ENCODE measurements around the gene USP24. TPM values are rescaled to one million over a fixed set of nuclear protein-coding genes. Genes with fewer than 3 reads are reported as not detected.
"Not testable (repeated sequence)": the region's sequence is repeated elsewhere in the genome, so short reads cannot be mapped to it uniquely, and the experiment has no call there.

Gene USP24
- polyA plus RNA-seq, 5 donors, result 31.9 to 54.4 (median 46.8) TPM

GRCh38 chr1:55196433-55197035, 18.6 kb downstream of the USP24 start:
- no peak for DNase-seq

DNA sequence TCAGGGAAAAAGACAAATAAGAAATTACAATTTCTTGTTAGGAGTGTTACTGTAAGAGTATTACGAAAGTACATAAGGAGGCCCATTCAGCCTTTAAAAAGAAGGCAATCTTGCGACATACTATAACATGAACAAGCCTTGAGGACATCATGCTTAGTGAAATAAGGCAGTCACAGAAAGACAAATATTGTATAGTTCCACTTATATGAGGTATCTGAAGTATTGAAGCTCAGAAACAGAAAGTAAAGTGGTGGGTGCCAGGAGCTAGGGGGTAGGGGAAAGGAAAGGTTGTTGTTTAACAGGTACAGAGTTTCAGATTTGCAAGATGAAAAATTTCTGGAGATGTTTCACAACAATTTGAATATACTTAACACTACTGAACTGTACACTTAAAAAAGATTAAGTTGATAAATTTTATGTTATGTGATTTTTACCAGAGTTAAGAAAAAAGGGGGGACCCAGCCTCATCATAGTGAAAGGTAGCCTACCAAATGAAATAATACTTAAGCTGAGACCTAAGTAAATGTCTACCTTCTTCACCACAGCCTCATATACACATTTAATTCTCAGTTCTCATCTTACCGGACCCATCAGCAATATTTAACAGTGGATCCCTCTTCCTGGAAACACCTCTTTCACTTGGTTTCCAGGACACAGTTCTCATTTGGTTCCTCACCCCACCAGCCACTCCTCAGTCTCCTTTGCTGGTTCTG, 19.5 kb downstream of the USP24 start:
- no peak for DNase-seq

- DNase-seq, result no peak
These were observed 20.3 kb downstream of the USP24 start for GRCh38 chr1:55194851-55195250.

GRCh38 chr1:55192093-55192492, 23.1 kb downstream of the USP24 start:
- DNase-seq, result no peak

DNA sequence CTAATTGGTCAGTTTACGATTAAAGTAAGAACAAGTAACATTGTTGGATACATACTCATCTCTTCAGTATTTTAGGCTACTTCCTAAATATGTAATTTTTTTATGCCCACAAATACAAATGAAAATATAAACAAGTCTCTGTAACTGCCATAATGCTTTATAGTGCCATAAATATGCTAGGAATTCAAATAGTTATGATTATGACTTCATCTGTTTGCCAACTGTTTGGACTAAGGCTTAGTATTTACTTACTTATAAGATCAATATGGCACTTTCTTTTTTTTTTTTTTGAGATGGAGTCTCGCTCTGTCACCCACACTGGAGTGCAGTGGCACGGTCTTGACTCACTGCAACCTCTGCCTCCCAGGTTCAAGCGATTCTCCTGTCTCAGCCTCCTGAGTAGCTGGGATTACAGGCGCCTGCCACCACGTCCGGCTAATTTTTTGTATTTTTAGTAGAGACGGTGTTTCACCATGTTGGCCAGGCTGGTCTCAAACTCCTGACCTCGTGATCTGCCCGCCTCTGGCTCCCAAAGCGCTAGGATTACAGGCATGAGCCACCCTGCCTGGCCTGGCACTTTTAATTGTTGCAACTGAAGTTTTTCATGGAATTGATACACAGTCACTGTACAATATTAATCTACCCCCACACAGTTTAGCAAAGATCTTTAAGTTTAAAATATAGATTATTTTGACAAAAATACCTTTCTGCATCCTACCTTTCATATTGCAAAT, 23.8 kb downstream of the USP24 start:
- not testable (repeated sequence) for DNase-seq

DNA sequence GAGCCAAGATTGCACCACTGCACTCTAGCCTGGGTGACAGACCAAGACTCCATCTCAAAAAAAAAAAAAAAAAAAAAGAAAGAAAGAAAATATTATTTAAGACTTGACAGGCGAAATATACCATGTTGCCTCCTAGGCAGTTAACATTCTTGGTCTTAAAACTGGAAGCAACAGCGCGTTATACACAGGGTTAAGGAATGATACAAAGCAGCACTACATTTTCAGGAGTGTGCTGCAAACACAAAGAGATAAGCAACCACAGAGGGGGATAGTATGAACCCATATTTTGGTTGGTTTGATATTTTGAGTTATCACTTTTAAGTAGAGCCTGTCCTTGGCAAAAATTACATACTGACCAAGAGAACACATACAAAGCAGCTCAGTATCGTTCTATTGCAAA, 25.1 kb downstream of the USP24 start:
- DNase-seq, result no peak

DNA sequence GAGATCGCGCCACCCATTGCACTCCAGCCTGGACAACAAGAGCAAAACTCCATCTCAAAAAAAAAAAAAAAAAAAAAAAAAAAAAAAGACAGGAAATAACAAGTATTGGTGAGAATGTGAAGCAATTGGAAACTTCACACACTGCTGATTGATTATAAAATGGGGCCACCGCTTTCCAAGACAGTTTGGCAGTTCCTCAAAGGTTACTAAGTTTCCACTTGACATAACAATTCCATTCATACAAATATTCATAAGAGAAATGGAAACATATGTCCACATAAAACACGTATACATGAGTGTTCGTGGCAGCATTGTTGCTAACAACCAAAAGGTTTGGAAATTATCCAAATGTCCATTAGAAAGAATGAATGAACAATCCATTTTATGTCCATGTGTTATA, 26.3 kb downstream of the USP24 start:
- DNase-seq, result no peak

- no peak for DNase-seq
These were observed 29.3 kb downstream of the USP24 start for GRCh38 chr1:55185832-55186231.

DNA sequence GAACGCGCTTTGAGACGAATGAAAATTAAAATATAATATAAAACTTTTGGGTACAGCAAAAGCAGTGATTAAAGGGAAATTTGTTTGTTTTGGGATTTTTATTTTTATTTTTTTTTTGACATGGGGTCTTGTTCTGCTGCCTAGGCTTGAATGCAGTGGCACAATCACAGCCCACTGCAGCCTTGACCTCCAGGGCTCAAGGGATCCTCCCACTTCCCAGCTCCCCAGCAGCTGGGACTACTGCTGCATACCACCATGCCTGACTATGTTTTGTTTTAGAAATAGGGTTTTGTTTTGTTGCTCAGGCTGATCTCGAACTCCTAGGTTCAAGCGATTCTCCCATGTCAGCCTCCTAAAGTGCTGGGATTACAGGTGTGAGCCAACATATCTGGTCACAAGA, 30.3 kb downstream of the USP24 start:
- no peak for DNase-seq

DNA sequence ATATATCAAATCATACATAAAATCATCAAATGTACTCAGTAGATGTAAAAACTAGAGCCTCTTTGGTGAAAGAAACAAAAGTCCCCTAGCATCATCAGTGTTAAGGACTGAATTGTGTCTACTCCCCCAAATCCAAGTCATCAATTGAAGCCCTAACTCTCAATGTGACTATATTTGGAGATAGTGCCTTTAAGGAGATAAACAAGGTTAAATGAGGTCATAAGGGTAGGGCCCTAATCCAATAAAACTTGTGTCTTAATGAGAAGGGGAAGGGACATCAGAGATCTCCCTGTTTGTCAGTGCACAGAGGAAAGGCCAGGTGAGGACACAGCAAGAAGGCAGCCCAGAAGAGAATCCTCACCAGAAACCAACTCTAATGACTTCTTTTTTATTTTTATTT, 33.5 kb downstream of the USP24 start:
- no peak for DNase-seq

GRCh38 chr1:55180075-55180670, 35.0 kb downstream of the USP24 start:
- DNase-seq, result no peak

DNA sequence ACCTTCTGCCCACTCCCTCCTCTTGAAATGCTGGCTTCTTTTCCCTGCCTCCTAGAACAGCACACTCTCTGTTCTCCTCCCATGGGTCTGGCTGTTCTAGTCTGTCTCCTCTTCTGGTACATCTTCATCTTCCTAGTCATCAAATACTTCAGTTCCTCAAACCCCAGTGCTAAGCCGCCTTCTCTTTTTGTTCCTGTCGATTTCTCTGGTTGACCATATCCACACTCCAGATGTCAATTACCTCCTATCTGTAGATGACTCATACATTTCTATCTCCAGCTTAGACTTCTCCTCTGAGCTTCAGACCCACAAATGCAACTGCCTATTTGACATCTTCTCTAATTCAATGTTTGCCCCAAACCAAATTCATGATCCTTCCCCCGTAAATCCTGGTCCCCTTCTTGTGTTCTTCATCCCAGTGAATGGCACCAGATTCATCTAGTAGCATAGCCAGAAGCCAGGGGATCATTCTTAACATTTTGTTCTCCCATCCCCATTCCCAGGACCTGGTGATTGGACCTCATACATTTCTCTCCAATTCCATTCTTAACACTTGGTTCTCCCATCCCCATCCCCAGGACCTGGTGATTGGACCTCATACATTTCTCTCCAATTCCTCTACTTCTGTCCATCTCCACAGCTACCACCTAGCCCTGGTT, 35.9 kb downstream of the USP24 start:
- no peak for DNase-seq

GRCh38 chr1:55172687-55173086, 42.5 kb downstream of the USP24 start:
- DNase-seq, result no peak

GRCh38 chr1:55172272-55172671, 42.9 kb downstream of the USP24 start:
- DNase-seq, result no peak

DNA sequence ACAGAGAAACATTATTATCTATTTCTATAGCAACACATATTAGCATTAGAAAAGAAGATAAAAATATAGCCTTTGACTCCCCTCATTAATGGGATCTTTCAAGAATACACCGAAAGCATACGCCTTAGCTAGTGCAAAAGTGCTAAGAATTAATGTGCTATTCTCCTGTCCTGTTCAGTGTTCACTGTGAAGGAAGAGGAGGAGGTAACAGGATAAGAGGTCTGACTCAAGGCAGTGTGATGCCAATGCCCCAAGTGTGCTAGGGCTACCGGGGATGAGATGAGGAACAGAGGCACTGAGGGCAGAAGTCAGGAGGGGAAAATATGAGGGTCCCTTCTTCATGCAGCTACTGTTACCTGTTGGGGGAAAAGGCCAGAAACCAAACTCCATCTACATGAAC, 43.5 kb downstream of the USP24 start:
- DNase-seq, result no peak

DNA sequence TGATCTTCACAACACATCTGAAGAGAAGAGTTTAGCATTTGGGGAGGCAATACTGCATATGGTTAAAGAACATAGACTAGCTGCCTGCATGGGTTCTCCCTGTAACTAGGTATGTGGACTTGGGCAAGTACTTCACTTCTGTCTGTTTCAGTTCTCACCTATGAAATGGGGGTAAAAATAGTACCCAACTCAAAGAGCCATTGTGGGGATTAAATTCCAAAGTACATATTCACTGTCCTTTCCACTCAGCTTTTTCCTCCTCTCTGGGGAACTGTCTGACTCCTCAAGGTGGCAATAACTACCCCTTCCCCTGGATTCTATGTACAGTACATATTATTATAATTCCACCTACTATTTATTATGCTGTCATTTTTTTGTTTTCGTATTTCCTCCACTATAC, 44.7 kb downstream of the USP24 start:
- DNase-seq, result no peak

DNA sequence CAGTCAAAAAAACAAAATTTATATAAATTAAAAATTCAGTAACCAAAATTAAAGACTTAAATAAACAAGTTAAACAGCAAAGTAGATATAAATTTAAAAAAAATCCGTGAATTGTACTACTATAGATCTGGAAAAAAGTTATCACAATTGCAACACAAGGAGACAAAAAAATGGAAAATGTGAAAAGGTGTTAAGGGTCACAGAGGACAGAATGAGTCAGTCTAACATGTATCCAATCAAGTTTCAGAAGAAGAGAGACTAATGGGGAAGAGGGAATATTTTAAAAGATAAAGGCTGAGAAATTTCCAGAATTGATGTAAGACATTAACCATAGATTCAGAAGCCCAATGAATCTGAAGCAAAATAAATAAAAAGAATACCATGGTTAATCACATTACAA, 46.0 kb downstream of the USP24 start:
- DNase-seq, result no peak

DNA sequence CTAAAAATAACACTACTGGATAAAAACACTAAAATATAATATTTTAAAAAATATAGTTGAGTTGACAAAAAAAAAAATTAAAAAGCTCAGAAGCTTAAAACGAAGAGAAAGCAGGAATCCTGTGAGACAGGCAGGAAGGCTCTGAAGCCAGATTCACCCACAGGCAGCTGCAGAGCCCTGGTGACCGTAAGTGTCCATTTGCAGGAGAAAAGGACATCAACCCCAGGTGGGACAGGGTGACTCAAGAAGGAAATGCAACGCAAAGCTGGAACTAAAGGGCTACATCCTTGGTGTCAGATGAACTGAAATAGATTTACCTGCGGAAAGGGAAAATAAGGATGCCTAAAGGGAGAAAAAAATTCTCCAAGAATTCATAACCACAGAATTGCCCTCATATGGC, 46.8 kb downstream of the USP24 start:
- DNase-seq, result no peak

- DNase-seq, result no peak
These were observed 47.8 kb downstream of the USP24 start for GRCh38 chr1:55167224-55167871.

- DNase-seq, result no peak
These were observed 50.3 kb downstream of the USP24 start for GRCh38 chr1:55164906-55165305.

- no peak for DNase-seq
These were observed 55.6 kb downstream of the USP24 start for GRCh38 chr1:55159571-55159970.

DNA sequence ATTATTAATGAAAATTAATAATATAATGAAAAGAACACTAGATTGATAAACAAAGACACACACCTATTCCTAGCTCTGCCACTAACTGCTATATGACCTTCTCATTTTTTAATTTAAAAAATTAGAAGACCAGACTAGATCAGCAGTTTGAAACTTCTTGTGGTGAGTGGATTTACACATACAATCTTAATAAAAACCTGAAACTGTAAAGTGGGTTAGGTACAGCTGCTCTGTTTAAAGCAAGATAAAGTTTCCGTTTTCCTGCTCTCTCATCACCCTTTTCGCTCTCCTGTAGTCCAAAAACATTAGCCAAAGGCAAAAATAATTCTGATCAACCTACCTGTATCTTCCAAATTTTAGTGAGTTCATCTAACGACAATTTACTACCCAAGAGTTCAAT, 58.6 kb downstream of the USP24 start:
- no peak for DNase-seq

All from right lung (tissue), 5 donors.